ENCODE measurements around the gene RAPGEF1. TPM values are rescaled to one million over a fixed set of nuclear protein-coding genes. Genes with fewer than 3 reads are reported as not detected.
"Not testable (repeated sequence)": the region's sequence is repeated elsewhere in the genome, so short reads cannot be mapped to it uniquely, and the experiment has no call there.

RAPGEF1 gene
- total RNA-seq, 1 donor from 2014 or later = 21.0 TPM

DNA sequence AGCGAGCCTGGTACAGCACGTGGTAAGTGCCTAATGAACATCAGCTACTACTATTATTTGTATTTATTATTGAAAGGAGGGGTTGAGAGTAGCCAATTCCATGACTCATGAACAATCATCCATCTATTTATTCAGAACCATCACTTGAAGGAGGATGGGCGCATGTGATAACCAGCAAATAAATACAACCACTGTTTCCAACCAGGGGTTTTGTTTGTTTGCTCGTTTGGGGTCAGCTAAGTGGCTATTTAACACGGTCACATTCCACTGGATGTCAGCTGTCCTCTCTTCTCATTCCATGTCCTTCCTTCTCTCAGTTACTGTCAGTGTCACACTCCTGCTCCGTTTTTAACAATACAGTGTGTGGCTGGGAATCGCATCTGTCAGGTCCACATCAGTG is 8.6 kb downstream of the RAPGEF1 start:
- ATAC-seq = no peak

- peak; percentile 19 for ATAC-seq
Observed at GRCh38 chr9:131728961-131729360, 10.9 kb downstream of the RAPGEF1 start.

GRCh38 chr9:131728546-131728910 is 11.3 kb downstream of the RAPGEF1 start:
- ATAC-seq = no peak

- peak; percentile 9 for ATAC-seq
Observed at GRCh38 chr9:131727795-131728545, 11.9 kb downstream of the RAPGEF1 start.

GRCh38 chr9:131727184-131727759 is 12.6 kb downstream of the RAPGEF1 start:
- peak; percentile 68 for ATAC-seq

DNA sequence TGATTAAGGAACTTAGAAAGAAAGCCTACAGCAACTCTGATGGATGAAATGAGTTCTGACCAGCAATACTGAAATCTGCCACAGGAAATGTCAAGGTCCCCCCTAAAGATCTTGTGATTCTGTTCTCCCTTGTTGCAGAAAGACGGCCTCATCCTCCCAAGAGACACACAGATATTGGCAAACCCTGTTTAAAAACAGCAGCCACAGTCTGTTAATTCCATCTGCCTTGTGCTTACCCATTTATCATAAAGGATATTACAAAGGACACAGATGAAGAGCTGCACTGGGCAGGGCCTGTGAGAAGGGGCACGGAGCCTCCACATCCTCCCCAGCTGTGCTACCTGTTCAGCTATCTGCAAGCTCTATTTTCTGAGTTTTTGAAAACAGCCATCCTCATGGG is 15.2 kb downstream of the RAPGEF1 start:
- ATAC-seq = no peak

GRCh38 chr9:131723632-131724031 is 16.2 kb downstream of the RAPGEF1 start:
- no peak for ATAC-seq

DNA sequence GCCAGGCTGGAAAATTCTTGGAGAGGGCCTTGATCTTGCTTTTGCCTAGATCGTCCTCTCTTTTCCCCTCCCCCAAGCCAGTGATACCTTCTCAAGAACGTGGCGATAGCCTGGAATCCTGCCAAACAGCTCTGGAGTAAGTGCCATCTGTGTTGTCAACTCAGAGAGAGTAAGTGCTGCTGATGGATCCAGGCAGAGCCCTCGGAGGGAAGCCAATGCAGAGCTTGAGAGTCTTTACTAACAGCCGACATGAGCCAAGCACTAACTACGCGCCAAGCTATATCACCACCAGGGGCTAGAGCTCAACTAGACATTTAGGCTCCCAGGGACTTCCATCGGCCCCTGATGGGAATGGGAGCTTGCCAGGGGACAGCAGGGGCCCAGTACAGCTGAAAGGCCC is 17.6 kb downstream of the RAPGEF1 start:
- ATAC-seq = no peak

DNA sequence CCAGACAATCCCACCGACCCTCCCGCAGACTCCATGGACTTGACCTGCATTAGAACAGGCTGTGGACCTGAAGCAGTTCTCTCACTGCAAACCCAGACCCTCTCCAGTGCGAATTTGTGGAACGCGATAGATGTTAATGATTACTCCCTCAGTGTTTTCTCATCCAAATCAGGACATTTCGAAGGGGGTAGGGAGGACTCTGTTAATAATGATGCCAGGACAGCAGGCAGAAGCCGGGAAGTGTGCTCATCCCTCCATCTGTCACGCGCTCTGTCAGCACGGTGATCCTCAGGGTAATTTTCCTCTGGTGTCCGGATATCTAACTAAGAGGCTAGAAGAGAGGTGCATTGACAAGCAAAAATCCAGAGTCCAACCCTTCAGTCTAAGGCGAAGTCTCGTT is 18.8 kb downstream of the RAPGEF1 start:
- ATAC-seq = no peak

GRCh38 chr9:131720330-131720729 is 19.5 kb downstream of the RAPGEF1 start:
- no peak for ATAC-seq

GRCh38 chr9:131719262-131719908 is 20.5 kb downstream of the RAPGEF1 start:
- no peak for ATAC-seq

DNA sequence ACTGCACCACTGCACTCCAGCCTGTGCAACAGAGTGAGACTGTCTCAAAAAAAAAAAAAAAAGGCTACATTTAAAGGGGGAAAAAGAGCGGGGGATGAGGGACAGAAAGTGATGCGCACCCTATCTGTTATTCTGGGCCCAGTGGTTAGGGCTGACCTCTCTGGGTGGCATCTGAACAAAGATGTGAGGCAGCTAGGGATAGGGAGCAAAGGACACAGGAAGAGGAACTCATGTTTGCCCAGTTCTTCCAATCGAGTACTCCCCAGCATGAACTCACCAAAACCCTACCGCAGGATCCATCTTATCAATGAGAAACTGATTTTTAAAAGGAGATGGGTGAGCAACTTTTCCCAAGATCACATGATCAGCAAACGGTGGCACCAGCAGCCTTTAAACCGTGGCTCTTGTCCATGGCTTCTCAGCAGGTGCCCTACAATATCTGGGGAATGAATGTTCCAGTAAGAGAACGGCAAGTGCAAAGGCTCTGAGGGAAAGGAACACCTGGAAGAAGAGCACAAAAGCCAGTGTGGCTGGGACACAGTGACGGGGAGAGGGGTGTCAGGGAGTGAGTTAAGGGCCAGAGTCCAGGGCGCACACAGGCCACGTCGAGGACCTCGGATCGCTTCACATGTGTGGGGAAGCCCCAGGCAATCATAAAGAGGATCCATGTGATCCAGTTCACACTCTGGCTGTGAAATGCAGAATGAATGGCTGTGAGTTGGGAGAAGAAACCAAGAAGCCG is 22.0 kb downstream of the RAPGEF1 start:
- no peak for ATAC-seq

- no peak for ATAC-seq
Observed at GRCh38 chr9:131715906-131716305, 24.0 kb downstream of the RAPGEF1 start.

- ATAC-seq = no peak
Observed at GRCh38 chr9:131714821-131715220, 25.1 kb downstream of the RAPGEF1 start.

- ATAC-seq = peak; percentile 84
Observed at GRCh38 chr9:131714161-131714646, 25.7 kb downstream of the RAPGEF1 start.

DNA sequence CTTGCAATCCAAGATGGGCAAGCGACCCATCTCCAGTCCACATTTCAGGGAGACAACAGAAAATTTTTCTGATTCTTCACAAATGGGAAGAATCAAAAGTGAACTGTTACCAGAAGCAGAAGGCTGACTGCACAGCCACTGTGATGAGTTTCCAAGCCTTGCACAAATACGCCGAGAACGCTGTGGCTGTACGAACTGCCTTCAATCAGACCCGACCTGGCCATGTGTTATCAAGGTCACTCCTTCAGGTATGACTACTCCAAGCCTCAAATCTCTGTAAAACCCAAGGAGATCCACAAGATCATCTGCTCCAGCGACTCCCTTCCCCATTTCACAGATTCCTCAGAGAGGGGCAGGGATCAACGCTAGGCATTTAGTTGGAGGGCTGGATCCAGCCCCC is 26.9 kb downstream of the RAPGEF1 start:
- no peak for ATAC-seq

DNA sequence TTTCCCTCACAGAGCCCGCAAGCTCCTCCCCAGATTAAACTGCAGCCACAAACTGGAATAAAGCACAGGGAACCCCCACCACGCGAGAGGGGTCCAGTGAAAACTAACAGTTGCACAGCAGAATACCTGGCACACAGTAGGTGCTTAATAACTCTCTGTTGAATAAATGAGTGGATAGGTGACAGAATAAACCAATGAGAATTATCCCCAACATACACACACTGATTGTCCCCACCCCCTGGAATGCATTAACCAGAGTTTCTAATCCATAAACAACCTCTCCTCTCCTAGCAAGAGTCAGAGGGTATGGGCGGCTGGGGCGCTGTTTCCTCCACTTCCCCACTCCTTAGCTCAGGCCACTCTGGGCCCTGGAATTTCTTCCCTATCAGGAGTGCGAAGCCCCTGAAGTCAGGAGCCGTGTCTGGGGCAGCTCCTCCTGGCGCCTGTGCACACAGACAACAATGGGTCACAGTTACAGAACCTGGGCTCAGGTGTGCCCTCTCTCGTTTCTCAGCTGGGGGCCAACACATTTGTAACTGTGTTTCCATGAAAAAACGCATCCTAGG is 27.6 kb downstream of the RAPGEF1 start:
- no peak for ATAC-seq

GRCh38 chr9:131709771-131710431 is 30.0 kb downstream of the RAPGEF1 start:
- ATAC-seq = no peak

- ATAC-seq = not testable (repeated sequence)
Observed at GRCh38 chr9:131709010-131709770, 30.7 kb downstream of the RAPGEF1 start.

- peak; percentile 32 for ATAC-seq
Observed at GRCh38 chr9:131708226-131709002, 31.5 kb downstream of the RAPGEF1 start.
